ENCODE results near the gene CACNA1C.

CACNA1C gene

GRCh38 chr12:2076728-2077127, 23.9 kb downstream of the CACNA1C start:
- DNase-seq (ENCODE audit: insufficient read length, low spot score) (no peak), FAIRE-seq (no peak)
- TF ChIP-seq CTCF (IDR thresholded peaks at IDR 0.05; ENCODE audit: insufficient read depth, missing control alignments): no peak

- DNase-seq (ENCODE audit: insufficient read length, low spot score) (no peak), FAIRE-seq (no peak)
- TF ChIP-seq CTCF (IDR thresholded peaks at IDR 0.05; ENCODE audit: insufficient read depth, missing control alignments): no peak
Measured at GRCh38 chr12:2080604-2081003, 27.8 kb downstream of the CACNA1C start.

GRCh38 chr12:2082321-2082720, 29.5 kb downstream of the CACNA1C start:
- TF ChIP-seq CTCF (IDR thresholded peaks at IDR 0.05; ENCODE audit: insufficient read depth, missing control alignments): no peak
- DNase-seq (ENCODE audit: insufficient read length, low spot score) (no peak), FAIRE-seq (no peak)

GRCh38 chr12:2083008-2083407, 30.2 kb downstream of the CACNA1C start:
- DNase-seq (ENCODE audit: insufficient read length, low spot score): no peak
- TF ChIP-seq CTCF (IDR thresholded peaks at IDR 0.05; ENCODE audit: insufficient read depth, missing control alignments): no peak
- FAIRE-seq: no peak

- TF ChIP-seq CTCF (IDR thresholded peaks at IDR 0.05; ENCODE audit: insufficient read depth, missing control alignments): no peak
- DNase-seq (ENCODE audit: insufficient read length, low spot score): no peak
- FAIRE-seq: no peak
Measured at GRCh38 chr12:2083561-2083960, 30.8 kb downstream of the CACNA1C start.

- FAIRE-seq (no peak), DNase-seq (ENCODE audit: insufficient read length, low spot score) (no peak)
Measured at GRCh38 chr12:2084553-2085296, 31.9 kb downstream of the CACNA1C start.

More at GRCh38 chr12:2084553-2085296, 31.9 kb downstream of the CACNA1C start:
- no peak for TF ChIP-seq CTCF (IDR thresholded peaks at IDR 0.05; ENCODE audit: insufficient read depth, missing control alignments)

Measured in D721Med (cell line).